Measurements from ENCODE around the gene CCT4. TPM values are rescaled to one million over a fixed set of nuclear protein-coding genes. Genes with fewer than 3 reads are reported as not detected.
"Not testable (repeated sequence)": the region's sequence is repeated elsewhere in the genome, so short reads cannot be mapped to it uniquely, and the experiment has no call there.

Gene CCT4
- total RNA-seq, 1 experiment from 2014 or later = 203 TPM

- DNase-seq (ENCODE audit: low read depth) = no peak
Measured at GRCh38 chr2:61882850-61883249, 5.6 kb downstream of the CCT4 start.

GRCh38 chr2:61879351-61879750, 9.1 kb downstream of the CCT4 start:
- DNase-seq (ENCODE audit: low read depth) = not testable (repeated sequence)

- DNase-seq (ENCODE audit: low read depth) = no peak
Measured at GRCh38 chr2:61878761-61879160, 9.7 kb downstream of the CCT4 start.

GRCh38 chr2:61877571-61878245, 10.7 kb downstream of the CCT4 start:
- no peak for DNase-seq (ENCODE audit: low read depth)

- no peak for DNase-seq (ENCODE audit: low read depth)
Measured at GRCh38 chr2:61876400-61876799, 12.1 kb downstream of the CCT4 start.

- DNase-seq (ENCODE audit: low read depth) = not testable (repeated sequence)
Measured at GRCh38 chr2:61866482-61867089, 21.9 kb downstream of the CCT4 start.

GRCh38 chr2:61862085-61862484, 26.4 kb downstream of the CCT4 start:
- no peak for DNase-seq (ENCODE audit: low read depth)

- DNase-seq (ENCODE audit: low read depth) = no peak
Measured at GRCh38 chr2:61857224-61857623, 31.2 kb downstream of the CCT4 start.

- no peak for DNase-seq (ENCODE audit: low read depth)
Measured at GRCh38 chr2:61855318-61855613, 33.2 kb downstream of the CCT4 start.

GRCh38 chr2:61854564-61855317, 33.7 kb downstream of the CCT4 start:
- DNase-seq (ENCODE audit: low read depth) = peak; percentile 95

- DNase-seq (ENCODE audit: low read depth) = peak; percentile 82
Measured at GRCh38 chr2:61853847-61854563, 34.5 kb downstream of the CCT4 start, which contains the start of gene FAM161A. Gene FAM161A (minus strand): TSS chr2:61854060. CDS start chr2:61854041, 19 bp downstream.

GRCh38 chr2:61853086-61853846, 35.2 kb downstream of the CCT4 start:
- peak; percentile 13 for DNase-seq (ENCODE audit: low read depth)

GRCh38 chr2:61851270-61851669, 37.2 kb downstream of the CCT4 start:
- DNase-seq (ENCODE audit: low read depth) = not testable (repeated sequence)

GRCh38 chr2:61845320-61845719, 43.1 kb downstream of the CCT4 start:
- no peak for DNase-seq (ENCODE audit: low read depth)

GRCh38 chr2:61841286-61841685, 47.2 kb downstream of the CCT4 start:
- DNase-seq (ENCODE audit: low read depth) = no peak

- peak; percentile 6 for DNase-seq (ENCODE audit: low read depth)
Measured at GRCh38 chr2:61834893-61835292, 53.6 kb downstream of the CCT4 start.

GRCh38 chr2:61833971-61834370, 54.5 kb downstream of the CCT4 start:
- no peak for DNase-seq (ENCODE audit: low read depth)

- DNase-seq (ENCODE audit: low read depth) = no peak
Measured at GRCh38 chr2:61832183-61832841, 56.1 kb downstream of the CCT4 start.

- no peak for DNase-seq (ENCODE audit: low read depth)
Measured at GRCh38 chr2:61822255-61822654, 66.2 kb downstream of the CCT4 start.

Data from LHCN-M2 (cell line).